Measurements from ENCODE around the gene SRM.
"Not testable (repeated sequence)": the region's sequence is repeated elsewhere in the genome, so short reads cannot be mapped to it uniquely, and the experiment has no call there.

The SRM gene

DNA sequence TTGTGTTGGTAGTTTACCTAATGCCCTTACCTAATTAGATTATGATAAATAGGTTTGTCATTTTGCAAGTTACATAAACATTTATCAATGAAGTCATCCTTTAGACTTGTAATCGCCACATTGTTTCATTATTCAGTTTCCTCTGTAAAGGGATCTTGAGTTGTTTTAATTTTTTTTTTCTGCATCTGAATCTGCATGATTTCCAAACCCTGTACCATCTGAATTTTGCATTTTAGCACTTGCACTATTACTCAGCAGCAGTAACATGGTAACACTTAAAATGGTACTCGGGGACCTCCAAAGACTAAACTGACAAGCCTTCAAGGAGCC is 35.0 kb downstream of the SRM start:
- in situ Hi-C loops (cut with HindIII; ENCODE audit: low sequenced_read_pairs), result no loop called here

DNA sequence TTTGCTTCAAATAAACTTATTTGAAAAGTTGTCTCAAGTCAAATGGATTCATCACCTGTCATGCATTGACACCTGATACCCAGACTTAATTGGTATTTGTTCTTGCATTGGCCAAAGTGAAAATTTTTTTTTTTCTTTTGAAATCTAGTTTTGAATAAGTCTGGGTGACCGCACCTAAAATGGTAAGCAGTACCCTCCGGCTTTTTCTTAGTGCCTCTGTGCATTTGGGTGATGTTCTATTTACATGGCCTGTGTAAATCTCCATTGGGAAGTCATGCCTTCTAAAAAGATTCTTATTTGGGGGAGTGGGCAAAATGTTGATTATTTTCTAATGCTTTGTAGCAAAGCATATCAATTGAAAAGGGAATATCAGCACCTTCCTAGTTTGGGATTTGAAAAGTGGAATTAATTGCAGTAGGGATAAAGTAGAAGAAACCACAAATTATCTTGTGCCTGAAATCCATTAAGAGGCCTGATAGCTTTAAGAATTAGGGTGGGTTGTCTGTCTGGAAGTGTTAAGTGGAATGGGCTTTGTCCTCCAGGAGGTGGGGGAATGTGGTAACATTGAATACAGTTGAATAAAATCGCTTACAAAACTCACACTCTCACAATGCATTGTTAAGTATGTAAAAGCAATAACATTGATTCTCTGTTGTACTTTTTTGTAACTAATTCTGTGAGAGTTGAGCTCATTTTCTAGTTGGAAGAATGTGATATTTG is 35.5 kb downstream of the SRM start:
- in situ Hi-C loops (cut with HindIII; ENCODE audit: low sequenced_read_pairs), result no loop called here

- in situ Hi-C loops (cut with HindIII; ENCODE audit: low sequenced_read_pairs), result no loop called here
Measured at GRCh38 chr1:11023201-11023600, 36.6 kb downstream of the SRM start.

DNA sequence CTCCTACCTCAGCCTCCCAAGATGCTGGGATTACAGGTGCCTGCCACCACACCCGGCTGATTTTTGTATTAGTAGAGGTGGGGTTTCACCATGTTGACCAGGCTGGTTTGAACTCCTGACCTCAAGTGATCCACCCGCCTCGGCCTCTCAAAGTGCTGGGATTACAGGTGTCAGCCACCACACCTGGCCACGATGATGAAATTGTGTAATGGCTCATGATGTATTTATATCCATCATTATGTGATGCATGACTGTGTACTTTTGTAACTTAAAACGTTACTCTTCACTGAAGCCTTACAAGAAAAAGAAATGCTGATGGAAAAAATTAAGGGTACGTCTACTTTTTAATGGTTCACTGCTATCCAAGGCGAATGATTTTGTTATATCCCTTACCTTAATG is 39.8 kb downstream of the SRM start:
- in situ Hi-C loops (cut with HindIII; ENCODE audit: low sequenced_read_pairs), result no loop called here

DNA sequence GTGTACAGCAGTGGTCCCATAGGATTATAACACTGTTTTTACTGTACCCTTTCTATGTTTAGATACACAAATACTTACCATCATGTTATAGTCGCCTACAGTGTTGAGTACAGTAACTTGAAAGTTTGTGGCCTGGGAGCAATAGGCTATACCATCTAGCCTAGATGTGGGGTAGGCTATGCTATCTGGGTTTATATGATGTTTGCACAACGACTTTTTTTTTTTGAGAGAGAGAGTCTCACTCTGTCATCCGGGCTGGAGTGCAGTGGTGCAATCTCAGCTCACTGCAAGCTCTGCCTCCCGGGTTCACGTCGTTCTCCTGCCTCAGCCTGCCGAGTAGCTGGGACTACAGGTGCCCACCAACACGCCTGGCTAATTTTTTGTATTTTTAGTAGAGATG is 40.5 kb downstream of the SRM start:
- in situ Hi-C loops (cut with HindIII; ENCODE audit: low sequenced_read_pairs), result not testable (repeated sequence)

DNA sequence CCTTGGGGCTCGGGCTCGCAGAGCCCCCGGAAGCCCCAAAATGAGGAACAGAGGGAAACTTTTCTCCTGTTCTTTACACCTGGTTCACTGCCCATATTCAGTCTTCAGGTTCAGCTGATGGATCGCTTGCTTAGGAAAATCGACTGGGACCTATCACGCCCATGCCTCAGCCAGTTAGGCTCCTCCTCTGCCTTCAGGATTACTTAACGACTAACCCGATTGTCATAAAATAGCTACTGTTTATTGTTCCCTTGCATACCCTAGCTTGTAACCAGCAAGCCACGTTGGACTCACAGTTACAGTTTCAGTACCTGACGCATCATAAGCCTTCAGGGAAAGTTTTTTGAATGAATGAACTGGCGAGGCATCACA is 46.7 kb downstream of the SRM start:
- in situ Hi-C loops (cut with HindIII; ENCODE audit: low sequenced_read_pairs), result no loop called here

- in situ Hi-C loops (cut with HindIII; ENCODE audit: low sequenced_read_pairs), result no loop called here
Measured at GRCh38 chr1:11012260-11013159, 47.3 kb downstream of the SRM start, which contains the start of gene TARDBP. Gene TARDBP, plus strand, starts transcription at chr1:11012654. Its CDS starts 1,074 bp downstream, at chr1:11013728.

Measured in endothelial cell of hepatic sinusoid (primary cell).